NCI-H69 (cell line): Measurements from ENCODE around the gene FRMD4A.
A peak's percentile ranks its signal among the peaks of the same experiment; 100 is the strongest.
"Not testable (repeated sequence)": the region's sequence is repeated elsewhere in the genome, so short reads cannot be mapped to it uniquely, and the experiment has no call there.

ENCODE experiments used
- DNase-seq: peaks from one replicate; lab custom pipeline; 2025; lab: John Stamatoyannopoulos, UW

FRMD4A gene

DNA sequence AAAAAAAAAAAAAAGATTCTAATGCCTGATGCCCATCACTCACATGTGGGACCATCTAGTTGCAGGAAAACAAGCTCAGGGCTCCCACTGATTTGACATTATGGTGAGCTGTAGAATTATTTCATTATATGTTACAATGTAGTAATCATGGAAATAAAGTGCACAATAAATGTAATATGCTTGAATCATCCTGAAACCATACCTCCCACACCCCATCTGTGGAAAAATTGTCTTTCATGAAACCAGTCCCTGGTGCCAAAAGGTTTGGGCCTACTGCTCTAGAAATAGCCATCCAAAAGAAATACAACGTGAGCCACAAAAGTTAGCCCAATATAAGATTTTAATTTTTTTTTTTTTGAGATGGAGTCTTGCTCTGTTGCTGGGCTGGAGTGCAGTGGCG lies 478.8 kb downstream of the FRMD4A start:
- DNase-seq, result no peak

DNA sequence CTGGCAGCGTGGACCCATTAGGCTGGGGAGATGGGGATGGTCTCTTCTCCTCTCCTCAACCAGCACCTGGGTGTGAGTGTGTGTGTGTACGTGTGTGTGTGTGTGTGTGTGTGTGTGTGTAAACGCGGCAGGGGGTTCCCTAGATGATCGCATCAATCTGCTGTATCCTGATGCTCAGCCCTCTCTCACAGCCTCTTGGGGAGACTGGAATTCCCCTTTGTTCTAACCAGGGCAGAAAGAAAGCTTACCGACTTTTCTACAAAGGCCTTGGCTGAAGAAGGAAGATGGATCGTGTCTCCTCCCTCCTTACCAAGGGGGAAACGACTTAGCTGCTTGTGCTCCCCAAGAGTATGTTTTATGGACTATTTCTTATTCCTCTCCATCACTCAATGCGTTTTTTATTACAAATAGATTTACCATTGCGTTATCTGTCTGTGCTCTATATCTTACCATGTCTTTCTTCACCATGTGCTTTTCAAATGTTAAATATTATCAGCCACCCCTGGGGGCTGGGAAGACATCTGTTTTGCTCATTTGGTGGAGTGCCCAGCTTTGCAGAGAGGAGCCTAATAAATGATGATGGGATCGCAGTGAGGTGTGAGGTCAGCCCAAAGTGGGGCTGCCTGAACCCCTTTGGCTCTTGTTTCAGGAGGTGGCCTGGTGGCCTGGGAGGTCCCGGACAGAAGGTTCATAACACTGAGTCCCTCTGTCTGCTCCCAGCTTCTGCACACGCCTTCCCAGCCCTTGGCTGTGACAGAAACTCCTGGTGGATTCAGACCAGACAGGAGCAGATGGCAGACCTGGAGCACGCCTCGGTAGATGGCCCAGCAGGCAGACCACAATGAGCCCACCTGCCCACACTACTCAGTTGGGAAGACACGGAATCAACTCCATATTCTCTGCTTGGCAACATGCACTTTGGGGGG lies 481.9 kb downstream of the FRMD4A start:
- DNase-seq, result peak; percentile 39

GRCh38 chr10:13847201-13847631 lies 483.5 kb downstream of the FRMD4A start:
- peak; percentile 14 for DNase-seq

GRCh38 chr10:13845897-13846296 lies 484.8 kb downstream of the FRMD4A start:
- no peak for DNase-seq

DNA sequence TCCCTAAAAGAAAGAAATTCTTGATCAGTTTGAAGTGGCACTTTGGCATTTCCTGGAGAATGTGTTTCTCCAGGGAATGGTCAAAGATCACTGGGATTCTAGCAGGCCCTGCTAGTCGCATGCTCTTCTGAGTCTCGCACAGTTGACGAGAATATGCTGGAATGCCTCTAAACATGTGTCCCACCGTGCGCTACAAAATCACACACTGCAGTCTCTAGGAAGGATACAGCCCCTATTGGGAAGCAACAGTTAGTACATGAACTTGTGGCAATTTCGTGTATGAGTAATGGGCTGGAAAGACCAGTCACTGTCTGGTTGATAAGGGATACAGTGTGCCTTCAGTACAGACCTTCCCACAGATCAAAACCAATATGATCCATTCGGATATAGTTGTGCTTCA lies 486.1 kb downstream of the FRMD4A start:
- no peak for DNase-seq

DNA sequence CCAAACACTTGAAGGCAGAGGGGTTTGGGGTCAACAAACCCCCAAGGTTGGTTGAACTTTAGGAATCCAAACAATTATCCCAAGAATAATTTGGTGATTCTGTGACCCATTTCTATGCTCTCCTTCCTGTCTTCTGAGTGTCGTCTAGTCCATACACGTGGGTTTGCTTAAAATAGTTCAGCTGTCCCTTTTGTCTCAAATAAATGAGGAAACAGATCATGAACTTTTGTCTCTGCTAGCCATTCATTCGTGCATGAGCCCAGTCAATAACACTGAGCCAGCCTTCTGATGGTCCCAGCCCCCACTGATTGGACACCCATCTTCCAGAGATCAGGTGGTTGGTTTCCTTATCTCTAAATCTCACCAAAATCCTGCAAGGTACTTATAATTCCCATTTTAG lies 488.6 kb downstream of the FRMD4A start:
- DNase-seq, result no peak

DNA sequence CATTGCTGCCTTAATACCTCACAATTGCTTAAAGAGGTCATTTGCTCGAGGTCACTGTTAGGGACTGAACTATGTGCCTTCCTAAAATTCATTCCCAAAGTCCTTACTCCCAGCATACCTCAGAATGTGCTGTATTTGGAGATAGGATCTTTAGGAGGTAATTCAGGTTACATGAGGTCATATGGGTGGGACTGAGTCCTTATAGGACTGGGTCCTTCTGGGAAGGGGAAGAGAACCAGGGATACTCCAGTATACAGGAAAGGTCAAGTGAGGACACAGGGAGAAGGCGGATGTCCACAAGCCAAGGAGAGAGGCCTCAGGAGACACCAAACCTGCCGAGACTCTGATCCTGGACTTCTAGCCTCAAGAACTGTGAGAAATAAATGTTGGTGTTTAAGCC lies 490.7 kb downstream of the FRMD4A start:
- no peak for DNase-seq

DNA sequence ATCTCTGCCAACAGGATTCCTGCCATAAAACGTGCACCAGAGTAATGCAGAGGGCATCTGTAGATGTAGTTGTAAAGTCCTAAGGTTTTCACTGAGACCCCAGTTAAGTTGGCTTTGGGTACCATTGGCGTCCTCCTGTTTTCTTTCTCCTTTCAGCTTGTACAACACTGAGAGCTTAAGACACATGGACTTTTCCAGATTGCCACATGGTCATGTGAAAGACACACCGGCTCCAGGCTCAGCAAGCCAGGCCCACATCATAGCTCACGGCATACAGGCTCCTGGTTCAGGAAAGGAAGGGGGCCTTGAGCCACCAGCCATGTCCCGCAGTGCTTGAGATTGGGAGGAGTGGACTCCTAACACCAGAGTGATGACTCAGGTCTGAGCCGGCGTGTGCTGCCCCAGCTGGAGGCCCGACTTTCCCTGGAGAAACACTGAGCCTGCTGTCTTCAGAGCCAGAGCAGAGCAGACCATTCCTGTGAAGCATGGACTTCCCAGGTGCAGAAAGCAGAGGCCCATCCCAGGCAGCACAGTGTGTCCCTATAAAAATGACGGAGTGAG lies 491.2 kb downstream of the FRMD4A start:
- DNase-seq, result no peak

DNA sequence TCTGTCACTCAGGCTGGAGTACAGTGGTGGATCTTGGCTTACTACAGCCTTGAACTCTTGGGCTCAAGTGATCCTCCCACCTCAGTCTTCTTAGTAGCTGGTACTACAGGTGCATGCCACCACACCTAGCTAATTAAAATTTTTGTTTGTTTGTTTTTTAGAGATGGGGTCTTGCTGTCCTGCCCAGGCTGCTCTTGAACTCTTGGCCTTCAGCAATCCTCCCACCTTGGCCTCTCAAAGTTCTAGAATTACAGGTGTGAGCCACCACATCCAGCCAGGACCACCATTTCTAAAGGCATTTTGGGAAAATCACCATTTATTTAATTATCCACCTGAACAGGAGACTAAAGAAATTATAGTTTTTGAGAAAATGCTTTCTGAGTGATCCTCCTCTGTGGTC lies 491.7 kb downstream of the FRMD4A start:
- no peak for DNase-seq

DNA sequence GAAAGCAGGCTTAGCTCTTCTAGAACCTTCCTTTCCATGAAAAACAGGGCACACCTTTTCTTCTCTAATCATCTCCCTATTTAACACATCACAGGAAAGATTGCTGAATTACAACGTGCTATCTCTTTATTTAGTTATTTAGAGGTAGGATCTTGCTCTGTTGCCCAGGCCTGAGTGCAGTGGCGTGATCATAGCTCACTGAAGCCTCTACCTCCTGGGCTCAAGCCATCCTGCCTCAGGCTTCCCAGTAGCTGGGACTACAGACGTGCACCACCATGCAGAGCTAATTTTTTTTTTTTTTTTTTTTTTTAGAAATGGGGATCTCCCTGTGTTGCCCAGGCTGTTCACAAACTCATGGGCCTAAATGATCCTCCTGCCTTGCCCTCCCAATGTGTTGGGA lies 492.8 kb downstream of the FRMD4A start:
- no peak for DNase-seq

DNA sequence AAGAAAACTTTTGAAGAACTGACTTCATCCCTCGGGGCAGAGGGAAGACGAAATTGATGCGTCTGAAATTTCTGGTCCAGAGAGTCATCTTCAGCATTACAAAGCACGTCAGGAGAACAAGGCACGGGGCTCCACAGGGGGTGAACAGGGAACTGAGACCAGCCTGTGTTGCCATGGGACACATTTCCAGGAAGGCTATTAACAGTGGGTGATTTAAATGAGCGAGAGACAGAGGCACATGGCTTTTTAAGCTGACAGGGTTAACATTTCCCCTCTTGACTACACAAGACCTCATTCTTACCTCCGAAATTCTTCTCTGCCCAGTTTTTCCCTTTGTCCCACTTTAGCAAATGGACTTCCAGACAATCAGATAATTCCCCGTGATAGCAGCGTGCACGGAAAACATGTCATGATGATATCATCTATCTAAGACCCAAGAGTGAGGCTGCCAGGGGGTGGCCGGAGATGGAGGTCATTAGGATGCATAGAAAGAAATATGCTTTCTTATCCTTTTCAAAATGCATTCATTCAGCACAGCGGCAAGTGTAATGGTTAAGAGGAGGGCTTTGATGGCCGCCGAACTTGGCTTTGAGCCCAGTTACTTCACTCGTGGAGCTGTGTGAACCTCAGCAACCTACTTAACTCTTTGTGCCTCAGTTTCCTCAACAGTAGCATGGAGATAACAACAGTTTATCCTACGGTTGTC lies 496.0 kb downstream of the FRMD4A start:
- DNase-seq, result peak; percentile 49

DNA sequence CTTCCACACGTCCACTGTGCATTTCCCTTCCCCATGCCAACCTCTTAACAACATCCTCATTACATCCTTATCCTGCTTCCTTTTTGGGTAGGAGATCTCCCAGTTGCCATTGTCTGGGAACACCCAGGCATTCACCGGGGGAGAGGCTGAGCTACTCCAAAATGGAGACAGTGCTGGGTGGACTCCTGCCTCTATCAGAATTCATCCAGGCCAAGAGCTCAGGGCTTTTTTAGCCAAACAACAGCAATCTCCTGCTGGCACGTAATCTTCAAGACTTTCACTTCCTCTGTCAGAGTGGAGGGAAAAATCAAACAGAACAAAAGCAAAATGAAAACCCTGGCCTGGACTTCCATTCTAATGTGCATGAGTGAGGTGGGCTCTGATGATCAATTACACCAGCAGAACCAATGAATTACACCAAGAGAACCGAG lies 499.0 kb downstream of the FRMD4A start:
- DNase-seq, result peak; percentile 7

DNA sequence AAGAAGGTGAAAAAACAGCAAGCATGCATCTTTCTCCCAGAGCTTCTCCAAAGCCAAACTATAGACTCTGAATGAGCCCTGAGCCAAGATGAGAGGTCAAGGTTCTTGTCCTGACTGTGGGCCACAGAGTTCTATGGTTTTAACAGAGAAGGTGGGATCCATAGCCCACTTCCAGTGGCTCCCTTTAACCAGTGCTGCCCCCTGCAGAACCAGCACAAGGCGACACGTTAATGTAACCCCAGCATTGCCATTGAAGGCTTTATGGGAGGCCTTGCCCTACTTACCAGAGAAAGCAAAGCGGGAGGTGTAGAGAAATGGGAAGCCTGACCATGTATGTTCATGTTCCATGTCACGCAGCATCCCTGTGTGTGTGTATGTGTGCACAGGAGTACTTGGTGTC lies 500.3 kb downstream of the FRMD4A start:
- no peak for DNase-seq

DNA sequence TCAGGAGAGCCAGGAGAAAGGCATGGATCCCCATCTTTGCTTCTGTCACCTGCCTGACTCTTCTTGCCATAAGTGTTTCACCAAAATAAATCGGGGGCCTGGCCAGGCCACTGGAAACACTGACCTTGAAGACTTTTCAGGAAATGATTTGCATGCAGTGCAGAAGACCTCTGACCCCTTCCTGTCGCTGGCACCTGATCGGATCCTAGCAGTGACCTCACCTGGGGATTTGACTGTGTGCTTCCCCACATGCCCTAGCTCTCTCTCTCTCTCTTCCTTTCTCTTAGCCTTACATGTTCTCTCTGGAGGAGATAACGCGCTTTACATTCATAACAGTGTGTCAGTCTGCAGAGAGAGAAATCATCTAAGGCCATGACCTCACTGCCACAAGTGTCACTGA lies 500.9 kb downstream of the FRMD4A start:
- no peak for DNase-seq

DNA sequence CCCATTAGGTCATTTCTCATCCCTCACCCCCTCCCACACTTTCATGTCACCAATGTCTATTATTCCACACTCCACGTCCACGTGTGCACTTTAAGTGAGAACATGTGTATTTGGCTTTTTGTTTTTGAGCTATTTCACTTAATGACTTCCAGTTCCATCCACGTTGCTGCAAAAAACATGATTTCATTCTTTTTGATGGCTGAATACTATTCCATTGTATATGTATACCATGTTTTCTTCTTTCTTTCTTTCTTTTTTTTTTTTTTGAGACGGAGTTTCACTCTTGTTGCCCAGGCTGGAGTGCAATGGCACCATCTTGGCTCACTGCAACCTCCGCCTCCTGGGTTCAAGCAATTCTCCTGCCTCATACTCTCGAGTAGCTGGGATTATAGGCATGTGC lies 502.4 kb downstream of the FRMD4A start:
- DNase-seq, result not testable (repeated sequence)

- DNase-seq, result no peak
These were observed 503.5 kb downstream of the FRMD4A start for GRCh38 chr10:13827076-13827797.

DNA sequence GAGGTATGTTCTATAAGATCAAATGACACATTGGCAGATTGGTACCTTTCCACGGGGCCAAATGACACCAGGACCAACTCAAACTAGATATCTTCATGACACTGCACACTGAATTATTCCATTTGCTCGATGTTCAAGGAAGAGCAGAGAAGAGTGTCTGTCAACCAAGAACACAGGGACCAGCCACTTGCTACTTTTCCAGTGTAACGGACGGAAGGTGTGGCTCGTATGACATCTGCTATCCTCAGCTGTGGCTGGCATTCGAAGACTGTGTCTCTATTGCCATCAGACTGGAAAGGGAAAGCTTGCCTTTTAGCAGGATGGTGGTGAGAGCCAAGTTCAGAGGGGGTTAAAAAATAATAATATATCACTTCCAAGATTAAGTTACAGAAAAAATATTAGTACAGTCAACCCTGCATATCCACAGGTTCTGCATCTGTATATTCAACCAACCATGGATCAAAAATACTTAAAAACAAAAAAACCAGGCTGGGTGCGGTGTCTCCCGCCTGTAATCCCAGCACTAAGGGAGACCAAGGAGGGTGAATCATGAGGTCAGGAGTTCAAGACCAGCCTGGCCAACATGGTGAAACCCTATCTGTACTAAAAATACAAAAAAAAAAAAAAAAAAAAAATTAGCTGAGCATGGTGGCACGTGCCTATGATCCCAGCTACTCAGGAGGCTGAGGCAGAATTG lies 506.9 kb downstream of the FRMD4A start:
- peak; percentile 66 for DNase-seq

- peak; percentile 93 for DNase-seq
These were observed 507.5 kb downstream of the FRMD4A start for GRCh38 chr10:13823096-13823708.

GRCh38 chr10:13822490-13822889 lies 508.2 kb downstream of the FRMD4A start:
- peak; percentile 55 for DNase-seq

GRCh38 chr10:13820964-13821337 lies 509.8 kb downstream of the FRMD4A start:
- DNase-seq, result peak; percentile 35
